Raji (cell line): ENCODE measurements around the gene OSMR.

Experiments
- POLR2A ChIP-seq: IDR thresholded peaks from 2 replicates; pipeline ENCODE4 v1.6.1; 2011; ENCODE audit warnings: low read depth, low read length, control low read depth; ENCODE audit not compliant: insufficient read depth

The OSMR gene

DNA sequence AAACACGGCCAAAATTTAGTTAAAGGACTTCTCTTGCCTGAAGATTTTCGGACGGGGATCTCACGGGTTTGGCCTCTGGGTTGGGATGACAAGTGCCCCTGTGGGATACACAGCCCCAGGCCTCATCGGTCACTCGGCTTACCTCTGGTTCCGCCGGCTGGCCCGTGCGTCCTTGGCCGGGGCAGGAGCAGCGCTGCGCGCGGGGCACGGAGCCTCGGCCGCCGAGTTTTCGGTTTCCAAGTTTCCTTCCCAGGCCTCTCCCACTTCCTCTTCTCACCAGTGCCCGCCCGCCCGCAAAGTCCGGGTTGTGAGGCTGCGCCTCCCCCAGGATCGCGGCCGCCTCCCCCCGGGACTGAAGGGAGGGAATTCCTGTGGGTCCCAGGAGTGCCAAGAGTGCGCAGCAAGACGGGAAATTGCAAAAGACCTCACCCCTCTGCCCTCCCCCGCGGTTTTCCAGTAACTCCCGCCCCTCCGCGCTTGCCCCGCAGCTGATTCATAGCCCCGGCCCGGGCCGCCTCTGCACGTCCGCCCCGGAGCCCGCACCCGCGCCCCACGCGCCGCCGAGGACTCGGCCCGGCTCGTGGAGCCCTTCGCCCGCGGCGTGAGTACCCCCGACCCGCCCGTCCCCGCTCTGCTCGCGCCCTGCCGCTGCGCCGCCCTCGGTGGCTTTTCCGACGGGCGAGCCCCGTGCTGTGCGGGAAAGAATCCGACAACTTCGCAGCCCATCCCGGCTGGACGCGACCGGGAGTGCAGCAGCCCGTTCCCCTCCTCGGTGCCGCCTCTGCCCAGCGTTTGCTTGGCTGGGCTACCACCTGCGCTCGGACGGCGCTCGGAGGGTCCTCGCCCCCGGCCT is at the start of gene OSMR:
OSMR (plus strand) TSS at position 487 of the 853 bp plus-strand sequence. CDS start 23,033 bp downstream, outside the sequence.
- no peak for TF ChIP-seq POLR2A

DNA sequence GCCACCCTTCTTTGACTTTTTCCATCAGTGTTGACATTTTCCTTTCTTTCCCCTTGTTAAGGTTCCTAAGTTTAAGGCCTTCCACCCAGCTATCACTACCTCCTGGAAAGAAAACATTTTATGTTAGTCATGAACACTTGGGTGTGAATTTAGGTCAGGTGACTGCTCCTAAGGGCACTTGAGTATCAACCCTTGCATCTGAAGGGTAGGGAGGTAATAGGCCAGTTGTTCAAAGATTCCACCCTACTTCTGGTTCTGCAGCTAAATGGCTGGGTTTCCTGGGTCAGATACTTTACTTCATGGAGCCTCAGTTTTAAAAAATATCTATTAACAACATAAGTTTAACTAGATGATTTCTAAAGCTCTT is 49.1 kb upstream of the OSMR start:
- no peak for TF ChIP-seq POLR2A

DNA sequence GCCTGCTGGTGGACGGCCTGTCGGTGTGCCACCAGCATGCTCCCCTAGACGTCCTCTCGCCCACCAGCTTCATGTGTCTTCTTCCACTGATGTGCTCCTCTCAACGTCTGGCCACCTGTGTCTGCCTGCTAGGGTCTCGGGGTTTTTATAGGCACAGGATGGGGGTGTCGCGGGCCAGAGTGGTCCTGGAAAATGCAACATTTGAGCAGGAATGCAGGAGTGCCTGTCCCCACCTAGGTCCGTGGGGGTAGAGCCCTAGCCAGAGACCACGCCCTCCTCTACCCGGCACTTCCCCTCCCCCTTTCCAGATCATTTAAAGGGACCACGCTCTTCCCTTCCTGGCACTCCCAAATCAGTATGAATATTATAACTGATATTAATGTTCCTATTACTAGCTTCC is 48.0 kb upstream of the OSMR start:
- TF ChIP-seq POLR2A = no peak

DNA sequence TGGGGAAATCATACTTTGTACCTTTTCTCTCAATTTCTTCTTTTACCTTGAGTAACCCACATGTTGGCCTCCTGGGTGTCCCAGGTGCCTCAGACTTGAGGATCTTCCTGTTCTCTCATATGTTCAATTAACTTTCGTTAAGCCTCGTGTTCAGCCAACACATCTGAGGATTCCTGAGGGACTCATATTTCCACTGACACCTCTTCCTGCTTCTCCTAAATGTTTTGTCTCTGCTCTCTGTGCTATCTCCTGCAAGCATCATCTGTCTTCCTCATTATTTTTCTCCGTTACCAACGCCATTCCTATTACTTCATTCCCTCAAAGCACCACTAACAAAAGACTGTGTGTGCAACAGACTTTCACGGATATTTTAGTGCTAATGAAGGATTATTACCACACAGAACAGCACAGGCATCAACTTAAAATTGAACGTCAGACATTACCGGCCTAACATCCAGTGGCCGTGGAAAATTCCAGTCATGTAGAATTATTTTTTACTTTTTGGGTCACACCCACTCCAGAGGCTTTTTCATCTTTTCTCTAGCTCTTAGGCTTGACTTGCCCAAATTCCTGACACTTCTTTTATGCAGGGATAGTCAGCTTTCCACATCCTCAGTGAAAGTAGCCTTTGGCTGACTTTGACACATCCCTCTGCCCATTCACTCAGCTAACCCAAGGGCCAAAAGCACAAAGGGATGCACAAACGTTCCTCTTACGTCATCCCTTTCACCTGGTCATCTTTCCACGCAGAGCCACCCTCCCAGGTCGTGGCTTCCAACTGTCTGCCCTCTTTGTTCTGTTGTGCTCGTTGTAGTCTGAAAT is 46.0 kb upstream of the OSMR start:
- no peak for TF ChIP-seq POLR2A

DNA sequence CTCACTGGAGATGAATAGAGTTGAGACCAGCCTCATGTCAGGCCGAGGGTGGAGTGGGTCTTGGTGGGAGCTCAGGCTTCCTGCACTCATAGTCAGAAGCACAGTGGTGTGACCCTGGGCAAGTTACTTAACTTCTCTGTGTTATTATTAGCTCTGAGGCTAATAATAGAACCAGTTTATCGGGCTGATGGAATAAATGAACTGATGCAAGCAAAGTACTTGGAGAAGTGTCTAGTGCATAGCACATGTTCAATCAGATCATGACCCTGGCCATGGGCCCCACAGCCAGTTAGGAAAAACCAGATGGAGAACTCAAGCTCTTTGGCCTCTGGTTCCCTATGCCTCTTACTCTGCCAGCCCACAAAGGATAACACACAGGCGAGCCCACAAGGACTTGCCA is 45.3 kb upstream of the OSMR start:
- no peak for TF ChIP-seq POLR2A

DNA sequence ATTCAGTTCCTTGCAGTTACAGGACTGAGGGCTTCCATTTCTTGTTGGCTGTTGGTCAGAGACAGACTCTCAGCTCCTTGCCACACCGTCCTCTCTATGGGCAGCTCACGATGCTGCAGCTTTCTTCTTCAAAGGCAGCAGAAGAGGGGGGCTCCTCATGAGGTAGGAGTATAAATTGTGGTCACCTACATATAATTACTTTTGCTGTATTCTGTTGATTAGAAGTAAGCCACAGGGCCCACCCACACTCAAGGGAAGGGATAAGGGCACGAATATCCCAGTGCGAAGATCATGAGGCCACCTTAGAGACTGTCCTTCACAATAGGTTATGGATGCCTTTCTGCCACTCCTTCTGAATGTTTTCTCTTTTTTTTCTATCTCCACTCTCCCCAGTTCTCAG is 43.7 kb upstream of the OSMR start:
- no peak for TF ChIP-seq POLR2A

DNA sequence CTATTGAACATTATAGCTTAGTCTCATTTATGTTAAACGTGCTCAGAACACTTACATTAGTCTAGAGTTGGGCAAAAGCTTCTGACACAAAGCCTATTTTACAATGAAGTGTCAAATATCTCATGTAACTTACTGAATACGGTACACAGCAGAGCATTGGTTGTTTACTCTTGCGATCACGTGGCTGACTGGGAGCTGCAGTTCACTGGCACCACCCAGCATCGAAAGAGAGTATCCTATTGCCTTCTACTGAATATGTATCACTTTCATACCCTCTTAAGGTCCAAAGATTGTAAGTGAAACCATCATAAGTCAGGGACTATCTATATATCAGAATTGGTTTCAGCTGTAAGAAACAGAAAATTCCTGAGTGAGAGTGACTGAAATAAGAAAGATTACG is 42.6 kb upstream of the OSMR start:
- TF ChIP-seq POLR2A = no peak

DNA sequence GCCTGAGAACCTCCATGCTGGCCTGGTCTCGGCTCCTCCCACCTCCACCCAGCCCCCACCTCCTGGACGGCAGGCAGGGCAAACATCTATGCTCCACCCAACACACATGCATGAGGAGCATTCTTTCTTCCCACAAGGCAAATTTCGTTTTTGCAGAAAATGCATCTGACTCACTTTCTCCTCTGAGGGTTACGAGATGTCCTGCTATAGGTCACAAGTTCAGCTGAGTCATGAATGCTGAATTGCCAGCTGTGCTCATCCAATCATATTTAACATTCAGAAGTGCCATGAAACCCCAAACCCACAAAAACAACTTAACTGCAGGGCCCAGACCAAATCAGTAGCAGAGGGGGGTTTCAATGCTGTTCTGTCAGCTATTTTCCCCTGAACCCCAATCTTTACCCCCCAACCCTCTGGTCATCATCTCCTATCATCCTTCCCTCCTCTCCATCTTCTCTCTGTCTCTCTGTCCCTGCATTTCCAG is 39.0 kb upstream of the OSMR start:
- TF ChIP-seq POLR2A = no peak

DNA sequence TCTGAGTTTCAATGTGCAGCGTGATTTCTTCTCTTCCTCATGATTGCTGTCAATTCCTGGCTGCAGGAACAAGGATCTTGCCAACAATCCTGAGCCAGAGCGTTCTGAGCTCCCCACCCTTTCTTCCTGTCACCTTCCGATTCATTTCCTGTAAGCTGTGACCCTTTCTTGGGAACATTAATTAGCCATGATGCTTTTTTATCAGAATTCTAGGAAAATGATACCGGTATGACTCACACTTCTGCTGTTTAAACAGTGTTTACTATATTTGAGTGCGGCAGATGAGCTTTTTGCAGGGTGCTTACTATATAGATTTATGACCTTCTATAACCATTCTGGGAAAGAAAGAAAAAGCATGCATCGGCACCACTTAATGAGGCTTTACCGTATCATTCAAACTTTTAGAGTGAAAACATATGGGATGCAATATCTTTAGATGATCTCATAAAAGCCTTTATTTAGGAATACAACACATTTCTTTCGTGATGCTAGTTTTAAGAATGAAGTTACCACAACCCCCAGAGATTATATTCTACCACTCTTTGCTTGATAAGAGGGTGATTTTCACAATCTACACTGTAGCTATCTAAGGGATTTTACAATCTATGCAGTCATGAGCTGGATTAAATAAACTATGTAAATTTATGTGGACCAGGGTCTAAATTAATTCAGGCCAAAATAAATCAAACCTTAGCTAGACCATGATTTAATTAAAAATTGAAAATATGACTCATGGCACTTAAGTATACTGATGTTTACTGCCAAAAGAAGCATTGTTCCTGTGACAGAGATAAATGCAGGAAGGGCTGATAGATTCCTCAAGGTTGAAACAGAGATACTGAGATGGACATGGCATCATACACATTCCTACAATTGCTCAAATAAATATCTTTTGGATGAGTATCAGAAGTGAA is 38.0 kb upstream of the OSMR start:
- TF ChIP-seq POLR2A = no peak

DNA sequence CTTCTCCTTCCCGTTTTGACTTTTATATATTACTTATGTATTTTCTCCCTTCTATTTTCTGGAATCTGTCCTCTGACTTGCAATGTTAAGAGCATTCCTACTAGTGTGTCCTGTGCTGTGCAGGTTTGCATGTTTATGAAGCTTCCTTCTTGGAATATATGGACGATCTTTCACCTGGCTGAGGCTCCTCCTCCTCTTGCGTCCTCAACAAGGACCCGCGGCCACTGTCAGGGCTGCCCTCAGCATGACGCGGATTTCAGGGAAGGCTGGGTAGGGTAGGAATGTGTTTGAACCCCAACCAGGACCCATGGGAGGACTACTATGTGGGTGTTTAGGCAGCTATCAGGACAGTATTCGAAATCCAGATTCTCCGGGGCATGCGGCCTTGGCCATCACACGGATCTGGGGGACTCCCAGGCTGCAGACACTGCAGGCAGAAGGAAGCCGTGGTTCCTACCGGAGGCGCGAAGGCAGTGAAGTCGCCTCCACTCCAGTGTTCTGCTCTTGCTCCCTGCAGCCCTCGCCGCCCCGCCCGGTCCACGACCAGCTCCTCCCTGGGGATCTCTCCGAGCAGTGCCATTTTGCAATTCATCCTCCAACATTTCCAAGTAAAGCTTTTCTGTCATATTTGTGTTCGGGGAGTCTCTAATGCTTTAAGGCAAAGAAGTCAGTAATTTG is 37.0 kb upstream of the OSMR start:
- TF ChIP-seq POLR2A = no peak

DNA sequence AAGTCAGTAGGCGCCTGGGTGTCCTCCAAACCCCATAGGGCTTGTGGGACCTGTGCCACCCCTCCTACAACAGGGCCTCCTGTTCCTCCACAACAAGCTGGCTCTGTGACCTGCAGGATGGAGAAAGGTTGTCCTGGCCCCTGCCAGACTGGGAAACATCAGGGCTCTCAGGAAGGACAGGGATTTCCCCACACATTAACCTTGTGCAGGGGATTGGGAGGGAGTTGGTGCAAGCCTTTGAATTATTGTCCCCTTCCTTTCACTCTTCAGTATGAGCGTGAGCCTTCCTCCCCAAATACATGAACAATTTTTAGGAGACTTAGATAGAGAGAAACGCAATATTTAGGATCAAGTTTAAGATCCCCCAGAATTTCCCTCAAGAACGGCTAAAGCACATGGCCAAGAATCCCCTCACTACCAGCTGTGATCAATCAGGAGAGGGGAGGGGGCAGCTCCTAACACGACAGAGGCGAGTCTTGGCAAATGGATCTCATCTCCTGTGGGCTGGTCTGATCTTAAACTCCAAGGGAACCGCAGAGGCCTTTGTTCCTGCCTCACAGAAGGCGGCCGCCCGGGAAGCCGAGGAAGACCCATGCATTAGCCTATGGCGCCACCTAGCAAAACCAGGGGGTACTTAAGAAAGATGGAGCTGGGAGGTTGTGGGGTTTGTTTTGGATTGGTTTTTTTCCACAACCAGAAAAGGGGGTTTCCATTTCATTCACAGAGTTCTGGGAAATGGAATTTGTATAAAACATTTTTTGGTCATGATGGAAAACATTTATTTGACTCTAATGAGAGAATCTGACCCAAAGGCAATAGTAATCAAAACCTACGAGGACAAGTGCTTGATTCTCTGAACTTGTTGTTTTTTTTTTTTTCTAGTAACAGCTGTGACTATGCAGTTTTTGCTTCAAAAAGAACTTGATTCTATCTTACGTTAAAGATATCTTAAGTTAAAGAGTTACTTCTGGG is 36.1 kb upstream of the OSMR start:
- no peak for TF ChIP-seq POLR2A

DNA sequence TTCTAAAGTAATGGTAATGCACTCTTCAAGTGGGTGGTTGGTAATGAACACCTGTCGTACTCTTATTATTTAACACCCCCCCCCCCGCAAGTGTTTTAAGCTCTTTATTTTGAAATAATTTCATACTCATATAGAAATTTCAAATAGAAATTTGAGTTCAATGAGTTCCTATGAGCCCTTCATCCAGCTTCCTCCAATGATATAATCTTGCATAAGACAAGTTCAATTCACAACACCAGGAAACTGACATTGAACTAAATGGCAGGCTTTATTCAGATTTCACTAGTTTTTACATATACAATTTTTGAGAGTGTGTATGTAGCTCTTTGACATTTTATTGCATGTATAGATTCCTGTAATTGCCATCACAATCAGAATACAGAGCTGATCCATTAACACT is 30.9 kb upstream of the OSMR start:
- no peak for TF ChIP-seq POLR2A
